ENCODE measurements around the gene PIK3AP1. TPM values are rescaled to one million over a fixed set of nuclear protein-coding genes. Genes with fewer than 3 reads are reported as not detected.

PIK3AP1 gene
- total and polyA plus RNA-seq, 2 donors, result 8.1 to 13.0 TPM

- H3K36me3 ChIP-seq (ENCODE audit: control insufficient read depth in 2 of 2, insufficient read depth in 2 of 2, low read length in 1 of 2), result no peaks in the 10 kb centered on the region
Measured at GRCh38 chr10:96638120-96638519, 82.2 kb downstream of the PIK3AP1 start.

GRCh38 chr10:96637709-96638108, 82.6 kb downstream of the PIK3AP1 start:
- DNase-seq (ENCODE audit: low read depth in 6 of 9, low spot score in 9 of 9), result no peak
- H3K4me3 ChIP-seq (ENCODE audit: low read length in 2 of 2), result no peak overlapping the region
- peaks cover 0 to 14% of the 10 kb centered on the region in 2 donors for H3K4me1 ChIP-seq (ENCODE audit: control insufficient read depth in 2 of 2, insufficient read depth in 2 of 2, low read length in 2 of 2)
- H3K27ac ChIP-seq (ENCODE audit: low read depth in 1 of 2, low read length in 1 of 2), result no peak overlapping the region
- WGBS, result 96% methylated on average over 4 of the region's 4 CpGs
- H3K9me3 ChIP-seq (ENCODE audit: control insufficient read depth in 2 of 2, insufficient read depth in 1 of 2, low read length in 1 of 2), result no peaks in the 10 kb centered on the region
- H3K27me3 ChIP-seq (ENCODE audit: control insufficient read depth in 2 of 2, insufficient read depth in 1 of 2, low read length in 1 of 2), result no peaks in the 10 kb centered on the region
- H3K36me3 ChIP-seq (ENCODE audit: control insufficient read depth in 2 of 2, insufficient read depth in 2 of 2, low read length in 1 of 2), result no peaks in the 10 kb centered on the region

More at GRCh38 chr10:96638120-96638519, 82.2 kb downstream of the PIK3AP1 start:
- H3K9me3 ChIP-seq (ENCODE audit: control insufficient read depth in 2 of 2, insufficient read depth in 1 of 2, low read length in 1 of 2), result no peaks in the 10 kb centered on the region
- peaks cover 0 to 14% of the 10 kb centered on the region in 2 donors for H3K4me1 ChIP-seq (ENCODE audit: control insufficient read depth in 2 of 2, insufficient read depth in 2 of 2, low read length in 2 of 2)
- DNase-seq (ENCODE audit: low read depth in 6 of 9, low spot score in 9 of 9), result no peak
- no peaks in the 10 kb centered on the region for H3K27me3 ChIP-seq (ENCODE audit: control insufficient read depth in 2 of 2, insufficient read depth in 1 of 2, low read length in 1 of 2)
- H3K4me3 ChIP-seq (ENCODE audit: low read length in 2 of 2), result no peak overlapping the region
- WGBS, result 91% methylated on average over 3 of the region's 3 CpGs
- H3K27ac ChIP-seq (ENCODE audit: low read depth in 1 of 2, low read length in 1 of 2), result no peak overlapping the region

- H3K36me3 ChIP-seq (ENCODE audit: control insufficient read depth in 2 of 2, insufficient read depth in 2 of 2, low read length in 1 of 2), result no peaks in the 10 kb centered on the region
- no peak for DNase-seq (ENCODE audit: low read depth in 6 of 9, low spot score in 9 of 9)
- 97% methylated on average over 1 of the region's 1 CpG for WGBS
Measured at GRCh38 chr10:96636551-96636950, 83.8 kb downstream of the PIK3AP1 start.

GRCh38 chr10:96632974-96633710, 87.2 kb downstream of the PIK3AP1 start:
- Histone ChIP-seq H3K36me3 (ENCODE audit: control insufficient read depth in 2 of 2, insufficient read depth in 2 of 2, low read length in 1 of 2) (peaks cover 0 to 3% of the 10 kb centered on the region in 2 donors), H3K9me3 (ENCODE audit: control insufficient read depth in 2 of 2, insufficient read depth in 1 of 2, low read length in 1 of 2) (no peaks in the 10 kb centered on the region), H3K27me3 (ENCODE audit: control insufficient read depth in 2 of 2, insufficient read depth in 1 of 2, low read length in 1 of 2) (no peaks in the 10 kb centered on the region), H3K4me3 (ENCODE audit: low read length in 2 of 2) (no peak overlapping the region), H3K27ac (ENCODE audit: low read depth in 1 of 2, low read length in 1 of 2) (no peak overlapping the region), H3K4me1 (ENCODE audit: control insufficient read depth in 2 of 2, insufficient read depth in 2 of 2, low read length in 2 of 2) (no peaks in the 10 kb centered on the region)
- no peak for DNase-seq (ENCODE audit: low read depth in 6 of 9, low spot score in 9 of 9)
- WGBS, result 96% methylated on average over 4 of the region's 4 CpGs

More at GRCh38 chr10:96636551-96636950, 83.8 kb downstream of the PIK3AP1 start:
- H3K4me3 ChIP-seq (ENCODE audit: low read length in 2 of 2), result no peak overlapping the region
- no peak overlapping the region for H3K27ac ChIP-seq (ENCODE audit: low read depth in 1 of 2, low read length in 1 of 2)
- H3K27me3 ChIP-seq (ENCODE audit: control insufficient read depth in 2 of 2, insufficient read depth in 1 of 2, low read length in 1 of 2), result no peaks in the 10 kb centered on the region
- H3K4me1 ChIP-seq (ENCODE audit: control insufficient read depth in 2 of 2, insufficient read depth in 2 of 2, low read length in 2 of 2), result peaks cover 0 to 14% of the 10 kb centered on the region in 2 donors
- no peaks in the 10 kb centered on the region for H3K9me3 ChIP-seq (ENCODE audit: control insufficient read depth in 2 of 2, insufficient read depth in 1 of 2, low read length in 1 of 2)

- Histone ChIP-seq H3K36me3 (ENCODE audit: control insufficient read depth in 2 of 2, insufficient read depth in 2 of 2, low read length in 1 of 2) (peaks cover 0 to 3% of the 10 kb centered on the region in 2 donors), H3K27ac (ENCODE audit: low read depth in 1 of 2, low read length in 1 of 2) (no peak overlapping the region), H3K4me3 (ENCODE audit: low read length in 2 of 2) (no peak overlapping the region), H3K4me1 (ENCODE audit: control insufficient read depth in 2 of 2, insufficient read depth in 2 of 2, low read length in 2 of 2) (no peaks in the 10 kb centered on the region), H3K9me3 (ENCODE audit: control insufficient read depth in 2 of 2, insufficient read depth in 1 of 2, low read length in 1 of 2) (no peaks in the 10 kb centered on the region), H3K27me3 (ENCODE audit: control insufficient read depth in 2 of 2, insufficient read depth in 1 of 2, low read length in 1 of 2) (no peaks in the 10 kb centered on the region)
- 99% methylated on average over 1 of the region's 1 CpG for WGBS
- no peak for DNase-seq (ENCODE audit: low read depth in 6 of 9, low spot score in 9 of 9)
Measured at GRCh38 chr10:96627292-96627691, 93.0 kb downstream of the PIK3AP1 start.

- no peaks in the 10 kb centered on the region for H3K4me1 ChIP-seq (ENCODE audit: control insufficient read depth in 2 of 2, insufficient read depth in 2 of 2, low read length in 2 of 2)
- 94% methylated on average over 5 of the region's 5 CpGs for WGBS
- no peaks in the 10 kb centered on the region for H3K9me3 ChIP-seq (ENCODE audit: control insufficient read depth in 2 of 2, insufficient read depth in 1 of 2, low read length in 1 of 2)
- DNase-seq (ENCODE audit: low read depth in 6 of 9, low spot score in 9 of 9), result peak in 1 of 9 donors; percentile 22
- H3K27me3 ChIP-seq (ENCODE audit: control insufficient read depth in 2 of 2, insufficient read depth in 1 of 2, low read length in 1 of 2), result no peaks in the 10 kb centered on the region
- no peak overlapping the region for H3K27ac ChIP-seq (ENCODE audit: low read depth in 1 of 2, low read length in 1 of 2)
- H3K36me3 ChIP-seq (ENCODE audit: control insufficient read depth in 2 of 2, insufficient read depth in 2 of 2, low read length in 1 of 2), result peaks cover 0 to 3% of the 10 kb centered on the region in 2 donors
- no peak overlapping the region for H3K4me3 ChIP-seq (ENCODE audit: low read length in 2 of 2)
Measured at GRCh38 chr10:96626795-96627194, 93.5 kb downstream of the PIK3AP1 start.

GRCh38 chr10:96625173-96625572, 95.1 kb downstream of the PIK3AP1 start:
- no peak for DNase-seq (ENCODE audit: low read depth in 6 of 9, low spot score in 9 of 9)
- no peaks in the 10 kb centered on the region for H3K9me3 ChIP-seq (ENCODE audit: control insufficient read depth in 2 of 2, insufficient read depth in 1 of 2, low read length in 1 of 2)
- 94% methylated on average over 1 of the region's 1 CpG for WGBS
- H3K4me3 ChIP-seq (ENCODE audit: low read length in 2 of 2), result no peak overlapping the region
- H3K4me1 ChIP-seq (ENCODE audit: control insufficient read depth in 2 of 2, insufficient read depth in 2 of 2, low read length in 2 of 2), result no peaks in the 10 kb centered on the region
- H3K27ac ChIP-seq (ENCODE audit: low read depth in 1 of 2, low read length in 1 of 2), result no peak overlapping the region
- H3K36me3 ChIP-seq (ENCODE audit: control insufficient read depth in 2 of 2, insufficient read depth in 2 of 2, low read length in 1 of 2), result peaks cover 0 to 3% of the 10 kb centered on the region in 2 donors
- H3K27me3 ChIP-seq (ENCODE audit: control insufficient read depth in 2 of 2, insufficient read depth in 1 of 2, low read length in 1 of 2), result no peaks in the 10 kb centered on the region

GRCh38 chr10:96622013-96622787, 98.1 kb downstream of the PIK3AP1 start:
- Histone ChIP-seq H3K27ac (ENCODE audit: low read depth in 1 of 2, low read length in 1 of 2) (no peak overlapping the region), H3K36me3 (ENCODE audit: control insufficient read depth in 2 of 2, insufficient read depth in 2 of 2, low read length in 1 of 2) (no peaks in the 10 kb centered on the region), H3K4me1 (ENCODE audit: control insufficient read depth in 2 of 2, insufficient read depth in 2 of 2, low read length in 2 of 2) (no peaks in the 10 kb centered on the region), H3K4me3 (ENCODE audit: low read length in 2 of 2) (no peak overlapping the region), H3K9me3 (ENCODE audit: control insufficient read depth in 2 of 2, insufficient read depth in 1 of 2, low read length in 1 of 2) (no peaks in the 10 kb centered on the region), H3K27me3 (ENCODE audit: control insufficient read depth in 2 of 2, insufficient read depth in 1 of 2, low read length in 1 of 2) (no peaks in the 10 kb centered on the region)
- no peak for DNase-seq (ENCODE audit: low read depth in 6 of 9, low spot score in 9 of 9)
- WGBS, result 96% methylated on average over 6 of the region's 6 CpGs
